ENCODE measurements around the gene ITGB4.
A peak's percentile ranks its signal among the peaks of the same experiment; 100 is the strongest.

Gene ITGB4

GRCh38 chr17:75799402-75799801 lies 78.1 kb downstream of the ITGB4 start:
- Histone ChIP-seq H3K36me3 (ENCODE audit: control insufficient read depth, insufficient read depth, low read length) (peaks cover 4% of the 10 kb centered on the region), H3K27me3 (replicated peaks; ENCODE audit: control insufficient read depth, insufficient read depth, low read length) (no peaks in the 10 kb centered on the region), H3K4me3 (replicated peaks; ENCODE audit: low read depth, low read length) (no peak overlapping the region)
- DNase-seq (ENCODE audit: extremely low read depth, insufficient read length), result no peak
- TF ChIP-seq CTCF (IDR thresholded peaks at IDR 0.05; ENCODE audit: insufficient read depth, low read length, poor library complexity, severe bottlenecking), result peak; percentile 7

- Histone ChIP-seq H3K27me3 (replicated peaks; ENCODE audit: control insufficient read depth, insufficient read depth, low read length) (no peaks in the 10 kb centered on the region), H3K4me3 (replicated peaks; ENCODE audit: low read depth, low read length) (no peak overlapping the region), H3K36me3 (ENCODE audit: control insufficient read depth, insufficient read depth, low read length) (no peaks in the 10 kb centered on the region; the same call in 1 of the 2 replicates)
- TF ChIP-seq CTCF (IDR thresholded peaks at IDR 0.05; ENCODE audit: insufficient read depth, low read length, poor library complexity, severe bottlenecking), result no peak
- no peak for DNase-seq (ENCODE audit: extremely low read depth, insufficient read length)
Measured at GRCh38 chr17:75803883-75804282, 82.6 kb downstream of the ITGB4 start.

- no peak for TF ChIP-seq CTCF (IDR thresholded peaks at IDR 0.05; ENCODE audit: insufficient read depth, low read length, poor library complexity, severe bottlenecking)
- Histone ChIP-seq H3K4me3 (replicated peaks; ENCODE audit: low read depth, low read length) (no peak overlapping the region), H3K27me3 (replicated peaks; ENCODE audit: control insufficient read depth, insufficient read depth, low read length) (no peaks in the 10 kb centered on the region), H3K36me3 (ENCODE audit: control insufficient read depth, insufficient read depth, low read length) (peaks cover 10% of the 10 kb centered on the region)
- DNase-seq (ENCODE audit: extremely low read depth, insufficient read length), result no peak
Measured at GRCh38 chr17:75806822-75807500, 85.7 kb downstream of the ITGB4 start.
